HG02610 (cell line): ENCODE data around the gene ZCCHC7.
"Not testable (repeated sequence)": the region's sequence is repeated elsewhere in the genome, so short reads cannot be mapped to it uniquely, and the experiment has no call there.

Source experiments
- ATAC-seq: cut with Tn5 transposase; IDR thresholded peaks from one replicate; pipeline ENCODE4 v1.9.1; 2021; ENCODE audit warnings: mild to moderate bottlenecking, moderate library complexity; ENCODE audit not compliant: unreplicated experiment

Gene ZCCHC7

DNA sequence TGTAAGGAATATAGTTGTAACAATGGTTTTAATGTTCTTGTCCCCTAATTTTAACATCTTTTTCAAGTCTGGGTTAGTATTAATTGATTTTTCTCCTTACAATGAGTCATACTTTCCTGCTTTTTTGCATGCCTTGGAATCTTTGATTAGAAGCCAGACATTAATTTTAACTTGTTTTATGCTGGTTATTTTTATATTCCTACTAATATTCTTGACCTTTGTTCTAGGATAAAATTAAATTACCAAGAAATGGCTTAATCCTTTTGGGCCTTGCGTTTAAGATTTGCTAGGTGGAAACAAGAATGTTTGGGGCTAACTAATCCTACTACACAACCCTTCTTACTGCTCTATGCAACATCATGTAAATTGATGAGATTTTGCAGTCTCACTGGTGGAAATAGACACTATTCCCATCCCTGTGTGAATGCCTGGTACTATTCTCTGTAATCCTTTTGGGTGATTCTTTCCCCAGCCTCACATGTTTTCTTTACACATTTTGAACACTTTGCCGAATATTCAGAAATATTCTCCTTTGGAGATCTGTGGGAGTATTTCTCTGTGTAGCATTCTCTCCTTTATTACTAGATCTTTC lies 47.2 kb downstream of the ZCCHC7 start:
- no peak for ATAC-seq

DNA sequence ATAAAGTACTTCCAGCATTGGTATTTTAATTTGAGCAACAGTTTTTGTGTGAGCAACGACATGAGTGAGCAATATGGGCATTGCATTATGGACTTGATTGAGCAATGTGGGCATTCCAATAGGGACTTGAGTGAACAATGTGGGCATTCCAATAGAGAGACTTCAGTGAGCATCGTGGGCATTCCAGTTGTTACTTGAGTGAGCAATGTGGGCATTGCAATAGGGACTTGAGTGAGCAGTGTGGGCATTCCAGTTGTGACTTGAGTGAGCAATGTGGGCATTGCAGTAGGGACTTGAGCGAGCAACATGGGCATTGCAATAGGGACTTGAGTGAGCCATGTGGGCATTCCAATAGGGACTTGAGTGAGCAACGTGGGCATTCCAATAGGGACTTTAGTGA lies 52.2 kb downstream of the ZCCHC7 start:
- ATAC-seq: no peak

DNA sequence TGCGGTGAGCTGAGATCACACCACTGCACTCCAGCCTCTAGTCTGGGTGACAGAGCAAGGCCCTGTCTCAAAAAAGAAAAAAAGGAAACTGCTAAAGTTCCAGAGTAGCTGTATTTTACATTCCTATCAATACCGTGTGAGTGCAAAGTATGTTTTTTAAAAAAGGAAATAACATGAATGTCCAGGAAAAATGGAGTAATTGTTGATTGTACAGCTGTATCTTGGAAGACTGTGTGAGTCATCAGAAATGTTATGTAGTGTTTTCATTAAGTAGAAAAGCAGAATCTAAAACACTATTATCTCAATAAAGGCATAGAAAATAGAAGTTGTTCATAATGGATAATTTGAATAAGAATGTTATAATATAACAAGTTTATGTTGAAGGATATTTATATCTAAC lies 53.9 kb downstream of the ZCCHC7 start:
- ATAC-seq: no peak

DNA sequence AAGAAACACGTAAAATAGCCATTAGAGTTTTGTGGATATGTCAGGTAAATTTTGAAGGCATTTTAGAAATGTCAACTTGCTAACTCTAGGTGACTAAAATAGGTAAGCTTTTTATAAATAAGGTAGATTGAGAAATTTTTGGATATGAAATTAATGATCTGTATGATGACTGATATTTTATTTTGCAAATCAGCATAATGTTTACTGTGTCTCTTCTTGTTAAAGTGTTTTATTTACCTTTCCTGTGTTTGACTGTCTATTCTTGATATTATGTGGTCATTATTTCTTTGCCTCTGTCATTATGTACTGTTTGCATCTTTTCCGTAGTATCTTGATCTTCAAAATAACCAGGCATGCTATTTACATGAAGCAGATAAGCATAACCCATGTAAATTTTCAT lies 58.4 kb downstream of the ZCCHC7 start:
- no peak for ATAC-seq

DNA sequence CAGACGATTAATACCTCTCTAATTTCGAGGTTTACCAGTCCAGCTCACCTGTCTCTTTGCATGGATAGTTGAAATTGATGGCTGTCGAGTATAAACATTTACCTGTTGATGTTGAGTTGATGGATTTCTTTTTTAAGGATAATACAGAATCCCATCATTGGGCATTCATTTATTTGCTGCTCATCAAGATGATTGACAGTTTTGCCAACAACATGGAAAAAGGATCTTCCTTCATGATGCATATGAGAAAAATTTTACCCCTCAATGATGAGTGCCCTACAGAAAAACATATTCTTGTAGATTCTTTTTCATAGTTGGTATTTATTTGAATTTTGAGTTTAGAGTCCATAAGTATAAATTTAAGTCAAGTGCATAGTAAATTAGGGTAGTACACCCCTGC lies 59.2 kb downstream of the ZCCHC7 start:
- ATAC-seq: no peak

DNA sequence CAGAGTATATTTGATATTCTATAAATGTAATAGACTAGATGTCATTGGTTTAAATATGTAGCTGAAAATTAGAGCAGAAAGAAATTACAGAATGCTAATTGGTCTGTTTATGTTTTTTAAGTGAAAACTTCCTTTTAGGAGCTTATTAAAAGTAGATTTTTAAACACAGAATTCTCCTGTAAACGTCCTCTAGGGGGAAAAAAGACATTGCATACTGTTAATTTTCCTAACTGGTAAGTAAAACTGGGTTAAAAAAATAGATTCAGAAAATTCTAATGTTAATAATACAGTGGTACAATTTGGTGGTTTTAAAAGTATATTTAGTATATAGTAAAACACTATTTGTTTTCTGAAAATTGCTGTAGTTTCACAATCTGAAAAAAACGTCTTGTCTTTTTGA lies 59.8 kb downstream of the ZCCHC7 start:
- ATAC-seq: no peak

DNA sequence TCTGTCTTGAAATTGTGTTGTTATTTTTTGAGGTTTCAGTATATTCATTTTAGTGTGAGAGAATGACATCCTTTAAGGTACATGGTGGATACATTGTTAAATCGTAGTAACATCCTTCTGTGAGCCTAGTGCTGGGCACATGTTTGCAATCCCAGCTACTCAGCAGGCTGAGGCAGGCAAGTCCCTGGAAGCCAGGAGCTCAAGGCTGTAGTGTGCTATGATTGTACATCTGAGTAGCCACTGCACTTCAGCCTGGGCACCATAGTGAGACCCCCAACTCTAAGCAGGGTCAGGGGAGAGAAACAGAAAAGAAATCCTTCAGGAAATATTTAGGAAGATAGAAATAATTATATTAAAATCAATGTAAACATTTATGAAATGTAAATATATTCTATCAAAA lies 62.3 kb downstream of the ZCCHC7 start:
- no peak for ATAC-seq

DNA sequence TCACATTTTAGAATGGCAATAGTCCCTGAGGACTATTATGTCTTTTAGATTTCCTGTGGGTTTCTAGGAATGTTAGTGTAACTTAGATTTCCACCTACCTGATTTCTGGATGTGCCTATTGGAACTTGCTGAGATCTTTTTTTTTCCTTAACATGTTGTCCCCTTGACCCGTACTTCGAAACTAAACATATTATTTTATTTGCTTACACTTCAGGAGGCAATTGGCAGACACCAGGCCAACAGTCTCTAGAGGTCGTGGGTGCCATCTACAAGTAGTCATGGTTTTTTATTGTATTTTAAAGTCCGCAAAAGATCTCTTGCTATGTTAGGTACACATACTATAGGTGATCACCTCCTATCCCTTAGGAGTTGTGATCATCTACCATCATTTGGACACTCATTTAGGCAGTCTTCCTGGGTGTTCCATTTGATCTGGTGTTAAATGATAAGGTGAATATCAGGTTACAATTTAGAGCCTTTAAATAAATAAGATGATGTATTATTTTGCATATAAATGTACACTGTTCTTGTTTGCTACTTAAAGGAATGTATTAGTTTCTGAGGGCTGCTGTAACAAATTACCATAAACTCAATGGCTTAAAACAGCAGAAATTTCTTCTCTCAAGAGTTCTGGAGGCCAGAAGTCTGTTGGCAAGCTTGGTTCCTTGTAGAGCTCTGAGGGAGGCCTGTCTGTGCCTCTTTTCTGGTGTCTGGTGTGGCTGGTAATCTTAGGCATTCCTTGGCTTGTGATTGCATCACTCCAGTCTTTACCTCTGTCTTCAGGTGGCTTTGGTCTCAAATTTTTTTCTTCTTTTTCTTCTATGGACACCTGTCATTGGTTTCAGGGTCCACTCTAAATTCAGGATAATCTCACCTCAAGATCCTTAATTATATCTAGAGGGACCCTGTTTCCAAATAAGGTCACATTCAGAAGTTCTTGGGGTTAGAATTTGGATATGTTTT lies 64.8 kb downstream of the ZCCHC7 start:
- no peak for ATAC-seq

DNA sequence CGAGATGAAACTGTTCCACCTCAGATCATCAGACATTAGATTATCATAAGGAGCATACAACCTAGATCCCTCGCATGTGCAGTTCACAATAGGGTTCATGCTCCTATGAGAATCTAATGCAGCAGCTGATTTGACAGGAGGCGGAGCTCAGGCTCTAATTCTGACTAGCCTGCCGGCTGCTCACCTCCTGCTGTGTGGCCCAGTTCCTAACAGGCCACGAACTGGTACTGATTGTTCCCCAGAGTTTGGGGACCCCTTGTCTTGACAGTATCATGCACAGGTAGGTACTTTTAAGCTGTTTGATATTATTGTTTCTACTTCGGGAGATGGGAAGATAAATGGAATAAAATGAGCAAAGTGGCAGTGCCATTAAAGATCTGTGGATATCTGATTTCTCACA lies 66.9 kb downstream of the ZCCHC7 start:
- peak; percentile 55 for ATAC-seq

DNA sequence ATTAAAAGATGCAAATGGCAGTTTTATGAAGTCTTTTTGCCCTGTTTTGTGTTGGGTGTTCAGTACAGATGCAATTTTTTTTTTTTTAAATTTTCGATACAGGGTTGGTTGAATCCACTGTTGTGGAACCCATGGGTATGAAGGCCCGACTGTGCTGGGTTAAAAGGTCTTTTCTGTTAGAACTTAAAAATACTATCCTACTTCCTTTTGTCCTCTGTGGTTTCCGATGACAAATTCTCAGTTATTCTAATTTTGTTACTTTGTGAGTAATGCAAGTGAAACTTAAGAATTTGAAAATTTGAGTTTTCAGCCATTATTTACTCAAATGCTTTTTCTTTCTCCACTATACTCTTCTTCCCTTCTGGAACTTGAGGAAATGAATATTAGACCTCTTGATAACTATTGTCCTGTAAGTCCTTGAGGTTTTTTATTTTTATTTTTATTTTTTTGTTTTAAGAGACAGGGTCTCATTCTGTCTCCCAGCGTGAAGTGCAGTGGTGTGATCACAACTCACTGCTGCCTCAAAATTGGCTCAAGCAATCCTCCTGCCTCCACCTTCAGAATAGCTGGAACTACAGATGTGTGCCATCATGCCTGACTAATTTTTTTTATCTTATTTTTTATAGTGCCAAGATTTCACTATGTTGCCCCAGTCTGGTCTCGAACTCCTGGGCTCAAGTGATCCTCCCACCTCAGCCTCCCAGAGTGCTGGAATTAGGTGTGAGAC lies 67.5 kb downstream of the ZCCHC7 start:
- peak; percentile 78 for ATAC-seq

DNA sequence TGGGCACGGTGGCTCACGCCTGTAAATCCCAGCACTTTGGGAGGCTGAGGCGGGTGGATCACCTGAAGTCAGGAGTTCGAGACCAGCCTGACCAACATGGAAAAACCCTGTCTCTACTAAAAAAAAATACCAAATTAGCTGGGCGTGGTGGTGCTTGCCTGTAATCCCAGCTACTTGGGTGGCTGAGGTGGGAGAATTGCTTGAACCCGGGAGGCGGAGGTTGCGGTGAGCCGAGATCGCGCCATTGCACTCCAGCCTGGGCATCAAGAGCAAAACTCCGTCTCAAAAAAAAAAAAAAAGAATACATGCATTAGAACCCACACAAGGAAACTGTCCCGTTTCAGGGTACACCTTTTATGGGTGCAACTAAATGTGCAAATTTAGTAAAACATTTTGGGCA lies 70.4 kb downstream of the ZCCHC7 start:
- not testable (repeated sequence) for ATAC-seq

DNA sequence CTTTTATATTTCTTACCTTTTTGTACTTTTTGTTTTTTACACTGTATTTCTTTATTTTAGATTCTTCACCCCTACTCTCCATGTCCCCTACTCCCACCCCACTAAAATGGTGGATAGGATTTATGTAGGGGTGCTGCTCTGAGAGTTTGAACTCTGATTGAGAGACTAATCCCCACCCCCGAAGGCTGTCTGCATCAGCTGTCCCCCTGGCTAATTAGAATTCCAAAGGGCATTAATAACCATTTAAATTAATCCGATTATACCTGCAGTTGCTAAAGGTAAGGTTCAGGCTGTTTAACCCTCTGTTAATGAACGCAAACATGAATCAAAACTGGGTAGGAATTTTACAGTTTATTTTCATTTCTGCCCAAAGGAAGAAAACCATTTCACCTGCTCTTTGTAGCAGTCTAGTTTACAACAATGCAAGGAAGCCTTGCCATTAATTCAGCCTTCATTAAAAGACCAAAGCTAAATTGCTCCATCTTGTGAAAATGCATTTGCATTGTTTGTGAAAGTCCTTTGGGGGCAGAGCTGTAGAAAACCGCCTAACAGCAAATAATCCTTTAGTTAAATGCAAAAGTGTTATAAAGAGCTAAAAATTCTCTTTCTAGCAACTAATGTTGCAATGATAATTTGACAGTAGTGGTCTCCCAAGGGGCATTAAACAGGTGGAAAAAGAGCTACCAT lies 71.2 kb downstream of the ZCCHC7 start:
- no peak for ATAC-seq

DNA sequence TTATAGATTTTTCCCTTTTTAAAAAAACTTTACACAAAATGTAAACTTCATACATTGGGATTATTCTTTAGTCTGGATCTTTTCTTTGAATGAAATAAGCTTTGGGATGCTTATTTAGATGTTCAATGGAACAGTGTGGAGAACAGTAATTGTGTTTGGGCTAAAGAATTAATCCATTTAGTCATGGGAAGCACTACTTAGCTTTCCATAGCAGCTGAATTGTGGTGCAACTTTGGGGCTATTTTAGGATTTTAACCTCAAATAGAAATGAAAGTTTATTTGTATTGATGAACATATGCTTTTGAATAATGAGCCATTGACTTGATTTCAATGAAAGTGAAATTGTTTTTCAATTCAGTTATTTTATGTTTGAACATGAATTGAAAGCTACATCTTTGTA lies 72.4 kb downstream of the ZCCHC7 start:
- no peak for ATAC-seq

DNA sequence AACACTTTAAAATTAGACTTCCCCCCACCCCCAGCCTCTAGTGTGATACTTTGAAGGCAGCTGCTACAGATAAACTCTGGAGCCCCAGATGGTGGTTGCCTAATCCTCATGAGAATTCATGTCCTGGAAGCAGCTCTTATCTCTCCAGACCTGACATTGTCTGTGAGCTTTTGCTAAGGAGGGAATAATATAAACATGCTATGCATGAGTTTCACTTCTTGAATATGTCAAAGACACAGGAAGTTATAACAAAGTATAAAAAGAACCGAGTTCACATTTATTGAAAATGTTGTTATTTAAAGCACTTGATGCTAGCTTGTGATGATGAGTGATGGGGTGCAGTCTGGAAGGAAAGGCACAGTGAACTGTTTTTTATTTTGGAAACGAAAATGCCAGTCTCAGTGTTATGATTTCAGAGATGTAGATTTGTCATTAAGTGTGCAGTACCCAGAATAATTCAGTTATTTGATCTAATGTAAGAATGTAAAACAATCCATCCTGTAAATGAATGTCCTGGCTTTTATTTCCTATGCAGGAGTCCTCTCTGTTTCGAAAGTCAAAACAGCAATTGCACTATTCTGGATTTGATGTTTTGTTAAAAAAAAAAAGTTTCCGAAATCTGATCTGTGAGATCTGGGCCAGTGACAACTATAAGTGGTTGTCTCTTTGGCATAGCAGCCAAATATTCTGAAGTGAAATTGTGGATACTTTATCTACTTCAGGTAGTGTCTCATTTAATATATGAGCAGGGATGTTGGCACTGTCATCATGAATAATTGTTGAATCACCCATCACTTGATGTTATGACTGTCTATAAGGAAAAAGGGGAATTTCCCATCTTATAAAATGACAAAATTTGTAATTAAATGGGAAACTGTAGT lies 77.0 kb downstream of the ZCCHC7 start:
- ATAC-seq: peak; percentile 47

DNA sequence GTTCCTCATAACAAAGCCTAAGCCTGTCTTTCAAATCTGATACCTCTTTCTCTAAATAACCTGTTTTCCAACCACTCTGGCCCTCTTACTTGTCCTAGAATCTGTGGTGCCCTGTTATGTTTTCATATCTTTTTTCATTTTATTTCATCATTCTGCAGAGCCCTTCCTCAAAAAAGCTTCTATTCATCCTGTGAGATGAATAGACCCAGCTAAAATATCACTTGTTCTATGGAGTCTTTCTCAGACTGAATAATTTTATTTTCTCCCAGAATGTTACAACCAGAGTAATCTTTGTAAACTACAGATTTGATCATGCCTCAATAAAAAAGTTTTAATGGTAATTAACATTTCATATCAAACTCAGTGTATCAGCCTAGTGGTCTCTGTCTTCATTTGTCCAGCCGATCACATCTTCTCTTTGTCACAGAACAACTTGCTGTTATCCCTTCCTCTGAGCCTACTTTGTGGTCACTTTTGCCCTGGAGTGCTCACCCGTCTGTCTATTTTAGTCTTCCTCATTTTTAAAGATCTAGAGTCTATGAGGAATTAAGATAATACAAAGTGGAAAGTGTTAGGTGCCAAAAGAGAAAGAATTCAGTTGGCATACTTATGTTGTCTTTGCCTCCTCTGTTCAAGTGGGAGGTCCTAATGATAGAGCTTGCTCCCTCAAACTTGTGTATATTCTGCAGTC lies 77.8 kb downstream of the ZCCHC7 start:
- ATAC-seq: no peak

DNA sequence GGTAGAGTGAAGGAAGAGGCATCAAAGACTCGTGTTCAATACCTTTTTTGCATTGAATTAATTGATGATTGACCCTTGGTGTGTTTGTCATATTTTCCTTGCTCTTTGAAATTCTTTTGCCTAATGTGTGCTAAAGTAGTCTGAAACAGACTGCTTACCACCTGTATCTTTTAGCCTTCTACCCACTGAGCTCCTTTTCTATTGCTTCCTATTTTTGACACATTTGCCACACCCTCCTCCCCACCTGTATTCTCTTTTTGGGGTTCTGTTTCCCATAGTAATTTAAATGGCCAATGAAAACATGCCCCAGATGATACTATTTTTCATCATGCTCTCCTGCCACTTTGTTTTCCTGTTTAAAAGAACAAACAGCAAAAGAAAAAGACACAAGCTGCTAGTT lies 78.5 kb downstream of the ZCCHC7 start:
- ATAC-seq: no peak

DNA sequence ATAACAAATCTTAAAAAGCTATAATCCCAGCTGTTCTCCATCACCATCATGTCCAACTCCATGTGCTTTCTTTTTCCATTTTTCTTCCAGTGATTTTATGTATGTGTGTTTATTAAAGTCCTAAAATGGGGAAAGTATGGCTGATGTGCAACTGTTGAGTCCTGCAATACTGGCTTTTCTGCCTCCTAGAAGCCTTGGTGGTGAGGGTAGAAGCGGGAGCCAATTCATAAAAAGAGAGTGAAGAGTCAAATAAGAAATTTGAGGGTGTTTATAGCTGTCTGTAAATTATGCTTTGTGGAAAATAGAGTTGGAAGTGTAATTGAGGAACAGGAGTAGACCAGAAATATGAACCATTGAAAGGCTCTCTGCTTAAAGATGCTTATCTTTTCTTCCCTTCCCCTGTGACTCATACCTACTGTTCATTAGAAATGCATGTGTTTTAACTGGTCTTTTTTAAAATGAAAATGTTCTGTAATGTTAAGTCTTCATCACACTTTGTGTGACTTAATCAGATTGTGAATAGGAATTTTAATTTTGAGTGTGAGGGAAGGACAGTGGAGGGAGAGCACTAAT lies 80.1 kb downstream of the ZCCHC7 start:
- ATAC-seq: no peak

DNA sequence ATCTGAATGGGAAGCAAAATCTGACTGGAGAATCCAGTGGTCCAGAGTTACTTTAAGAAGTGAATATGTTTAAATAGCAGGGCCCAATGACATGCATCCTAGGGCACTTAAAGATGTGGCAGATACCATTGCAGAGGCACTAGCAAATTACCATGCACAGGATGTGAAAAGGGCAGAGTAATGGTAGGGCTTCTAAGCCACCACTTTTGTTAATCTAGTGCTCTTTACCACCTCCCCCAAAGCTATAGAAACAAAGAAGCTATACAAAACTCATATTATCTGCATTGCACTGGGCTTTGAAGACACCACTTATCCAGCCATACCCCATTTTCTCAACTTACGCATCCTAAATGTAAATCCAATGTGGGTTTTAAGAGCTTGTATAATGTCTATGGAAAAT lies 81.2 kb downstream of the ZCCHC7 start:
- ATAC-seq: no peak

DNA sequence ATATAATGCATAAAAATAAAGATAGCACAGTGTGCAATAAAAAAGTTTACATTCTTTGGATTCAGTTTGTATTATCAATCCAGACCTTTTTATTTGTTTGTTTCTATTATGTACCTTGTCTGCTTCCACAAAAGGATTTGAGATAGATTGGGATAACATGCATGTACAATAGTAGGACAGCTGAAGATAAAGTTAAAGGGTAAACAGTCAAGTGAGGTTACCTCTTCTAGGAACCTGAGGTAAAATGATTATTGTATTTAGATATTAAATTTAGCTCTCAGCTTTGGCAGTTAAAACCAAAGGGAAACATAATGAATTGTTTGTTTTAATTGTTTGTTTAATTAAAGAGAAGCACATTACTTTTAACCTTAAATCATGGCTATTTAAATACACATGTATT lies 81.7 kb downstream of the ZCCHC7 start:
- no peak for ATAC-seq
